HEK293T (cell line): ENCODE results near the gene PLCB1.
A peak's percentile ranks its signal among the peaks of the same experiment; 100 is the strongest.

ENCODE experiments used
- CTCF ChIA-PET: fragments of 350-600 bp; formaldehyde crosslinking; extraction: SDS; loops from one replicate; lab custom pipeline; 2021; ENCODE audit warnings: antibody characterized with exemption, inconsistent platforms; lab: Yijun Ruan, JAX
- POLR2A ChIA-PET: fragments of 350-600 bp; formaldehyde crosslinking; extraction: SDS; loops from one replicate; lab custom pipeline; 2020; ENCODE audit warnings: antibody characterized with exemption, inconsistent platforms; lab: Yijun Ruan, JAX
- DNase-seq: peaks from one replicate; pipeline ENCODE4 v3.0.0; 2012; ENCODE audit warnings: mixed read lengths; ENCODE audit errors: extremely low spot score
- ARNT ChIP-seq: fragments of 450-650 bp; IDR thresholded peaks from 2 replicates; pipeline ENCODE4 v1.6.1; 2017; ENCODE audit warnings: mild to moderate bottlenecking
- BHLHE40 ChIP-seq: fragments of 450-650 bp; IDR thresholded peaks from 2 replicates; pipeline ENCODE4 v1.6.1; 2016; ENCODE audit warnings: mild to moderate bottlenecking, moderate library complexity, borderline replicate concordance
- CTBP1 ChIP-seq: fragments of 450-650 bp; IDR thresholded peaks from 2 replicates; pipeline ENCODE4 v1.6.1; 2016; ENCODE audit warnings: borderline replicate concordance
- ELF4 ChIP-seq: fragments of 450-650 bp; IDR thresholded peaks from 2 replicates; pipeline ENCODE4 v1.6.1; 2017; ENCODE audit warnings: antibody characterized with exemption
- FOXA1 ChIP-seq: fragments of 450-650 bp; IDR thresholded peaks from 2 replicates; pipeline ENCODE4 v1.6.1; 2016; ENCODE audit warnings: mild to moderate bottlenecking
- FOXK2 ChIP-seq: fragments of 450-650 bp; IDR thresholded peaks from 2 replicates; pipeline ENCODE4 v1.6.1; 2016; ENCODE audit warnings: mild to moderate bottlenecking
- FOXM1 ChIP-seq: fragments of 450-650 bp; IDR thresholded peaks from 2 replicates; pipeline ENCODE4 v1.6.1; 2017; ENCODE audit warnings: mild to moderate bottlenecking, borderline replicate concordance
- HDGF ChIP-seq: fragments of 450-650 bp; IDR thresholded peaks from 2 replicates; pipeline ENCODE4 v1.6.1; 2017; ENCODE audit warnings: antibody characterized with exemption, borderline replicate concordance
- L3MBTL2 ChIP-seq: fragments of 450-650 bp; conservative IDR thresholded peaks from 2 replicates; pipeline ENCODE4 v1.6.1; 2016; ENCODE audit warnings: mild to moderate bottlenecking
- LEF1 ChIP-seq: fragments of 450-650 bp; IDR thresholded peaks from 2 replicates; pipeline ENCODE4 v1.6.1; 2017; ENCODE audit warnings: mild to moderate bottlenecking, borderline replicate concordance
- NFRKB ChIP-seq: fragments of 450-650 bp; IDR thresholded peaks from 2 replicates; pipeline ENCODE4 v1.6.1; 2016; ENCODE audit warnings: mild to moderate bottlenecking, moderate library complexity
- PKNOX1 ChIP-seq: fragments of 450-650 bp; IDR thresholded peaks from 2 replicates; pipeline ENCODE4 v1.6.1; 2016
- SP1 ChIP-seq: fragments of 450-650 bp; IDR thresholded peaks from 2 replicates; pipeline ENCODE4 v1.6.1; 2017
- SUZ12 ChIP-seq: fragments of 450-650 bp; IDR thresholded peaks from 2 replicates; pipeline ENCODE4 v1.6.1; 2016; ENCODE audit warnings: mild to moderate bottlenecking
- TARDBP ChIP-seq: fragments of 450-650 bp; IDR thresholded peaks from 2 replicates; pipeline ENCODE4 v1.6.1; 2016
- ZNF384 ChIP-seq: fragments of 450-650 bp; IDR thresholded peaks from 2 replicates; pipeline ENCODE4 v1.6.1; 2016

The PLCB1 gene

GRCh38 chr20:8527998-8528723 lies 396.1 kb downstream of the PLCB1 start:
- no peak for DNase-seq
- TF ChIP-seq FOXM1 (no peak), L3MBTL2 (no peak)
- POLR2A ChIA-PET = no interaction called here
- CTCF ChIA-PET = no interaction called here

- POLR2A ChIA-PET = no interaction called here
- CTCF ChIA-PET = no interaction called here
Observed at GRCh38 chr20:8530022-8530421, 398.0 kb downstream of the PLCB1 start.

GRCh38 chr20:8532169-8532568 lies 400.1 kb downstream of the PLCB1 start:
- DNase-seq = no peak
- TF ChIP-seq FOXM1 = no peak
- ChIA-PET CTCF (no interaction called here), POLR2A (no interaction called here)

More at GRCh38 chr20:8530022-8530421, 398.0 kb downstream of the PLCB1 start:
- DNase-seq = no peak
- TF ChIP-seq ZNF384 = no peak
- TF ChIP-seq HDGF = no peak
- TF ChIP-seq SP1 = no peak
- TF ChIP-seq ELF4 = no peak
- TF ChIP-seq NFRKB = no peak
- no peak for TF ChIP-seq FOXK2
- no peak for TF ChIP-seq ARNT
- no peak for TF ChIP-seq PKNOX1
- TF ChIP-seq LEF1 = no peak
- TF ChIP-seq BHLHE40 = no peak
- no peak for TF ChIP-seq FOXM1
- TF ChIP-seq SUZ12 = no peak
- no peak for TF ChIP-seq L3MBTL2
- no peak for TF ChIP-seq TARDBP
- no peak for TF ChIP-seq CTBP1

- ChIA-PET POLR2A (no interaction called here), CTCF (interaction anchor here (1.0 kb wide), 1 partner anchor 491 kb away, joined by 3 read pairs; no protein-coding TSS in a partner anchor)
- TF ChIP-seq ZNF384 = no peak
- no peak for TF ChIP-seq FOXM1
- no peak for TF ChIP-seq LEF1
- no peak for TF ChIP-seq ELF4
- no peak for TF ChIP-seq L3MBTL2
- no peak for TF ChIP-seq NFRKB
- no peak for TF ChIP-seq ARNT
- TF ChIP-seq CTBP1 = no peak
- no peak for TF ChIP-seq SUZ12
- TF ChIP-seq FOXK2 = no peak
- TF ChIP-seq SP1 = no peak
- no peak for TF ChIP-seq BHLHE40
- TF ChIP-seq PKNOX1 = no peak
- no peak for TF ChIP-seq FOXA1
- DNase-seq = no peak
Observed at GRCh38 chr20:8534368-8535160, 402.5 kb downstream of the PLCB1 start.

GRCh38 chr20:8535403-8536261 lies 403.6 kb downstream of the PLCB1 start:
- TF ChIP-seq ELF4 (no peak), NFRKB (no peak)
- ChIA-PET POLR2A (no interaction called here), CTCF (interaction anchor here (0.5 to 1.0 kb wide), 4 partner anchors 14 to 492 kb away, joined by 3 to 4 read pairs (median 3); no protein-coding TSS in a partner anchor)
- DNase-seq = peak; percentile 17

GRCh38 chr20:8536262-8536618 lies 404.2 kb downstream of the PLCB1 start:
- no peak for DNase-seq
- no peak for TF ChIP-seq ZNF384
- CTCF ChIA-PET = no interaction called here
- POLR2A ChIA-PET = no interaction called here

- no peak for DNase-seq
- ChIA-PET POLR2A (no interaction called here), CTCF (interaction anchor here (0.7 kb wide), 1 partner anchor 604 kb away, joined by 3 read pairs; no protein-coding TSS in a partner anchor)
- TF ChIP-seq HDGF (no peak), FOXK2 (no peak), NFRKB (no peak), TARDBP (no peak), PKNOX1 (no peak), FOXA1 (no peak), SP1 (no peak), LEF1 (no peak), ARNT (no peak)
Observed at GRCh38 chr20:8540466-8540865, 408.4 kb downstream of the PLCB1 start.
